Measurements from ENCODE around the gene PIGN. TPM values are rescaled to one million over a fixed set of nuclear protein-coding genes. Genes with fewer than 3 reads are reported as not detected.

Gene PIGN
- total RNA-seq, 1 experiment from 2014 or later: 52.5 TPM

- DNase-seq: no peak
- no TSS peak for BruUV-seq (replicated peaks)
- H3K27me3 Mint-ChIP-seq (ENCODE audit: unreplicated experiment): no peaks in the 10 kb centered on the region
- H3K27ac Mint-ChIP-seq (ENCODE audit: unreplicated experiment): no peak overlapping the region
- TF ChIP-seq CTCF (IDR thresholded peaks at IDR 0.05; ENCODE audit: unreplicated experiment): no peak
- H3K9me3 Mint-ChIP-seq (ENCODE audit: low read depth, unreplicated experiment): peaks cover 2% of the 10 kb centered on the region
- CTCF ChIA-PET: no interaction called here
- peaks cover 14% of the 10 kb centered on the region for H3K36me3 Mint-ChIP-seq (ENCODE audit: insufficient read depth, unreplicated experiment)
- no peaks in the 10 kb centered on the region for H3K4me1 Mint-ChIP-seq (ENCODE audit: low read depth, unreplicated experiment)
- intact Hi-C loops (cut with micrococcal nuclease; ENCODE audit: unreplicated experiment): no loop called here
- no peak overlapping the region for H3K4me3 Mint-ChIP-seq (ENCODE audit: low read depth, unreplicated experiment)
Observed at GRCh38 chr18:62224229-62224628, 37.4 kb upstream of the PIGN start.

GRCh38 chr18:62214790-62215189, 27.9 kb upstream of the PIGN start:
- Mint-ChIP-seq H3K27ac (ENCODE audit: unreplicated experiment) (no peak overlapping the region), H3K9me3 (ENCODE audit: low read depth, unreplicated experiment) (peaks cover 4% of the 10 kb centered on the region), H3K4me3 (ENCODE audit: low read depth, unreplicated experiment) (no peak overlapping the region), H3K36me3 (ENCODE audit: insufficient read depth, unreplicated experiment) (peaks cover 10% of the 10 kb centered on the region), H3K4me1 (ENCODE audit: low read depth, unreplicated experiment) (peaks cover 23% of the 10 kb centered on the region), H3K27me3 (ENCODE audit: unreplicated experiment) (no peaks in the 10 kb centered on the region)
- CTCF ChIA-PET: no interaction called here
- DNase-seq: no peak
- no TSS peak for BruUV-seq (replicated peaks)
- intact Hi-C loops (cut with micrococcal nuclease; ENCODE audit: unreplicated experiment): no loop called here
- no peak for TF ChIP-seq CTCF (IDR thresholded peaks at IDR 0.05; ENCODE audit: unreplicated experiment)

- H3K36me3 Mint-ChIP-seq (ENCODE audit: insufficient read depth, unreplicated experiment): peaks cover 10% of the 10 kb centered on the region
- no TSS peak for BruUV-seq (replicated peaks)
- no peak for DNase-seq
- no peaks in the 10 kb centered on the region for H3K27me3 Mint-ChIP-seq (ENCODE audit: unreplicated experiment)
- peaks cover 4% of the 10 kb centered on the region for H3K9me3 Mint-ChIP-seq (ENCODE audit: low read depth, unreplicated experiment)
- no peak overlapping the region for H3K4me3 Mint-ChIP-seq (ENCODE audit: low read depth, unreplicated experiment)
- CTCF ChIA-PET: no interaction called here
- H3K4me1 Mint-ChIP-seq (ENCODE audit: low read depth, unreplicated experiment): peaks cover 19% of the 10 kb centered on the region
- no peak overlapping the region for H3K27ac Mint-ChIP-seq (ENCODE audit: unreplicated experiment)
- intact Hi-C loops (cut with micrococcal nuclease; ENCODE audit: unreplicated experiment): no loop called here
- no peak for TF ChIP-seq CTCF (IDR thresholded peaks at IDR 0.05; ENCODE audit: unreplicated experiment)
Observed at GRCh38 chr18:62211325-62211828, 24.5 kb upstream of the PIGN start.

- Mint-ChIP-seq H3K27ac (ENCODE audit: unreplicated experiment) (no peak overlapping the region), H3K4me1 (ENCODE audit: low read depth, unreplicated experiment) (peaks cover 19% of the 10 kb centered on the region), H3K36me3 (ENCODE audit: insufficient read depth, unreplicated experiment) (peaks cover 10% of the 10 kb centered on the region), H3K4me3 (ENCODE audit: low read depth, unreplicated experiment) (no peak overlapping the region), H3K9me3 (ENCODE audit: low read depth, unreplicated experiment) (peaks cover 4% of the 10 kb centered on the region), H3K27me3 (ENCODE audit: unreplicated experiment) (no peaks in the 10 kb centered on the region)
- intact Hi-C loops (cut with micrococcal nuclease; ENCODE audit: unreplicated experiment): no loop called here
- CTCF ChIA-PET: interaction anchor here (0.5 kb wide), 1 partner anchor 10 kb away, joined by 3 read pairs; no protein-coding TSS in a partner anchor
- no TSS peak for BruUV-seq (replicated peaks)
- no peak for TF ChIP-seq CTCF (IDR thresholded peaks at IDR 0.05; ENCODE audit: unreplicated experiment)
- DNase-seq: no peak
Observed at GRCh38 chr18:62210138-62210537, 23.3 kb upstream of the PIGN start.
